Inflammatory macrophage treated with lipopolysaccharide for 1 hour (primary cell): ENCODE results near the gene GPR119.
"Not testable (repeated sequence)": the region's sequence is repeated elsewhere in the genome, so short reads cannot be mapped to it uniquely, and the experiment has no call there.

Experiments used
- DNase-seq, 2 donors: peaks; one replicate each; pipeline ENCODE4 v3.0.0-alpha.2; 2020 to 2022

Gene GPR119

DNA sequence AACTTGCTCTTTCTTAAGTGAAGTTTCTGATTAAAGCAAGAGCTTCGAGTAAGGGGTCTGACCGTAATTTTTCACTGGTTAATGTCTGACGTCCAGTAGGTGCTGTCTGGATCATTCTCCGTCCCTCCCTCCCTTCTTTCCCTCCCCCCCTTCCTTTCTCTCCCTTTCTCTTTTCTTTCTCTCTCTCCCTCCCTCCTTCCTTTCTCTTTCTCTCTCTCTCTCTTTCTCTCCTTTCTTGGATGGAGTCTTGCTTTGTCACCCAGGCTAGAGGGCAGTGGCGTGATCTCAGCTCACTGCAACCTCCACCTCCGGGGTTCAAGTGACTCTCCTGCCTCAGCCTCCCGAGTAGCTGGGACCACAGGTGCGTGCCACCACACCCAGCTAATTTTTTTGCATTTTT is 46.6 kb downstream of the GPR119 start:
- not testable (repeated sequence) for DNase-seq

DNA sequence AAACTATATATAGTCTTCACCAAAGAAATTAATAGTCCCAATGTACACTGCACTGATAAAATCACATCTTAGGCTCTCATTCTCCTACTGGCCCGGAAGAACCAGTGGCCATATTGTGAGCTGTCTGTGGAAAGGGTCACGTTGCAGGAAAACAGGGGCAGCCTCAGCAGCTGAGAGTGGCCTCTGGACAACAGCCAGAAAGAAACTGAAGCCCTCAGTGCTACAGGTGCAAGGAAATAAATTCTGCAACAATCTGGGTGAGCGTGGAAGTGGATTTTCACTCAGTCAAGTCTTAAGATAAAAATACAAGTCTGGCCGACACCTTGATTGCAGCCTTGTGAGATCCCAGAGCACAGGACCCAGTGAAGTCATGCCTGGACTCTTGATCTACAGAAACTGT is 48.9 kb downstream of the GPR119 start:
- no peak for DNase-seq
